Measurements from ENCODE around the gene LCP2.

GRCh38 chr5:170301981-170302652 lies 4.5 kb upstream of the LCP2 start:
- TF ChIP-seq, protein P1, sequence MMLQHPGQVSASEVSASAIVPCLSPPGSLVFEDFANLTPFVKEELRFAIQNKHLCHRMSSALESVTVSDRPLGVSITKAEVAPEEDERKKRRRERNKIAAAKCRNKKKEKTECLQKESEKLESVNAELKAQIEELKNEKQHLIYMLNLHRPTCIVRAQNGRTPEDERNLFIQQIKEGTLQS (IDR thresholded peaks at IDR 0.05) = no peak
- TF ChIP-seq POLR2A (IDR thresholded peaks at IDR 0.05; ENCODE audit: borderline replicate concordance, extremely low read depth, insufficient read depth, insufficient read length) = no peak
